Kidney (tissue), 14 donors: ENCODE measurements around the gene NSUN2. TPM values are rescaled to one million over a fixed set of nuclear protein-coding genes. Genes with fewer than 3 reads are reported as not detected.

Experiments
- DNase-seq, 5 donors: peaks; one replicate each; pipeline ENCODE4 v3.0.0-alpha.2; 2013 to 2020
- FAIRE-seq: peaks from 2 replicates; lab custom pipeline; 2012; peaks lifted over from hg19 to GRCh38; lab: Jason Lieb, UNC
- H3K27ac ChIP-seq, 2 donors: one replicate each; pipeline ENCODE4 v1.7.0; 2013; ENCODE audit warnings: low read depth in 2 of 2, low read length in 2 of 2, inconsistent platforms in 1 of 2
- H3K27me3 ChIP-seq: one replicate; pipeline ENCODE4 v1.7.1; 2013; ENCODE audit warnings: low read length, inconsistent platforms; ENCODE audit not compliant: control insufficient read depth, insufficient read depth
- H3K36me3 ChIP-seq, 3 donors: one replicate each; pipeline versions ENCODE4 v1.7.0 to v1.7.1; 2013; ENCODE audit warnings: low read length in 3 of 3, control low read depth in 1 of 3, inconsistent platforms in 1 of 3; ENCODE audit not compliant: insufficient read depth in 3 of 3, control insufficient read depth in 2 of 3
- H3K4me1 ChIP-seq, 3 donors: one replicate each; pipeline versions ENCODE4 v1.7.0 to v1.7.1; 2013; ENCODE audit warnings: low read length in 3 of 3, inconsistent platforms in 1 of 3, low read depth in 1 of 3; ENCODE audit not compliant: control insufficient read depth in 2 of 3, insufficient read depth in 2 of 3
- H3K4me3 ChIP-seq, 3 donors: one replicate each; pipeline versions ENCODE4 v1.7.0 to v1.8.1; 2013; ENCODE audit warnings: low read length in 3 of 3, control low read depth in 1 of 3, inconsistent platforms in 1 of 3
- H3K9ac ChIP-seq, 3 donors: one replicate each; pipeline versions ENCODE4 v1.7.0 to v1.7.1; 2013; ENCODE audit warnings: low read length in 3 of 3, control low read depth in 1 of 3, inconsistent platforms in 1 of 3
- H3K9me3 ChIP-seq, 3 donors: one replicate each; pipeline versions ENCODE4 v1.7.0 to v1.7.1; 2013; ENCODE audit warnings: low read length in 3 of 3, control low read depth in 1 of 3, inconsistent platforms in 1 of 3; ENCODE audit not compliant: control insufficient read depth in 2 of 3, insufficient read depth in 1 of 3
- intact Hi-C: fragments of 100-400 bp; cut with DNase I; formaldehyde crosslinking; loops from one replicate; pipeline ENCODE4 v1.11.1; 2022
- polyA plus RNA-seq: library from polyadenylated mRNA; stranded (reverse); fragments of 350-450 nt; fragmentation: Illumina TruSeq; extraction: RNeasy Lipid Tissue Mini Kit (QIAGEN cat#74804); gene quantifications from one replicate; pipeline ENCODE4 v1.2.3, GENCODE V29; 2014; ENCODE audit warnings: low read depth, low replicate concordance; ENCODE audit not compliant: insufficient read depth
- total RNA-seq: library from RNA; stranded (reverse); fragmentation: NEBNext Ultra II Directional; extraction: Animal tissue kit (Norgen Biotek cat#: 25700); gene quantifications from one replicate; pipeline ENCODE4 v1.2.1, GENCODE V29; 2021
- TF ChIP-seq, protein P1 (sequence below): IDR thresholded peaks from 3 replicates; pipeline ENCODE4 v1.5.1; 2012; ENCODE audit warnings: mild to moderate bottlenecking, moderate library complexity, borderline replicate concordance; ENCODE audit not compliant: insufficient read depth; ENCODE audit errors: extremely low read depth
- donor health status: control.
- donor health status: control.
- donor health status: control.
- donor health status: control.
- donor health status: control.
- donor health status: DM: yes; HTN: yes; CAD: no.
- donor health status: Normal renal cell carcinoma (clear cell type).

The NSUN2 gene
- total and polyA plus RNA-seq, 2 donors from 2014 or later: 16.9 to 48.9 TPM

DNA sequence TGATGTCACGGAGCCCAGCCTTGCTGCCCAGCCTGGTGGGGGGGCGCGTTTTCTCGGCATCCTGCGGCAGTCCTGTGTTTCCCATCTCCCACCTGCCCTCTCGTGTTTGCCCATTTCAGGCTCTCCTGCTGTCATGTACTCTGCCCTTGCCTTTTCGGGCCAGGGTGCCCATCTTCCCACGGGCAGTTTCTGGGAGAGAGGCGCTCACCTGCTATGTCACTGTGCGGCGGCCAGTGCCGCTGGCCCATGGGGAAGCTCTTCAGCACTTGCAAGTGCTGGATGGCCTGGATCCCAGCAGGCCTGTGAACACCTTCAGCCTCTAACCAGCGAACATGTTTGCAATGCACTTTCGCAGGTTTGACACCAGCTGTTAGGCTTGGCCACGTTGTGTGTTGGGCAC lies 33.9 kb upstream of the NSUN2 start:
- no peak overlapping the region for H3K4me3 ChIP-seq
- no peaks in the 10 kb centered on the region for H3K9me3 ChIP-seq
- no peak overlapping the region for H3K27ac ChIP-seq
- TF ChIP-seq, protein P1, sequence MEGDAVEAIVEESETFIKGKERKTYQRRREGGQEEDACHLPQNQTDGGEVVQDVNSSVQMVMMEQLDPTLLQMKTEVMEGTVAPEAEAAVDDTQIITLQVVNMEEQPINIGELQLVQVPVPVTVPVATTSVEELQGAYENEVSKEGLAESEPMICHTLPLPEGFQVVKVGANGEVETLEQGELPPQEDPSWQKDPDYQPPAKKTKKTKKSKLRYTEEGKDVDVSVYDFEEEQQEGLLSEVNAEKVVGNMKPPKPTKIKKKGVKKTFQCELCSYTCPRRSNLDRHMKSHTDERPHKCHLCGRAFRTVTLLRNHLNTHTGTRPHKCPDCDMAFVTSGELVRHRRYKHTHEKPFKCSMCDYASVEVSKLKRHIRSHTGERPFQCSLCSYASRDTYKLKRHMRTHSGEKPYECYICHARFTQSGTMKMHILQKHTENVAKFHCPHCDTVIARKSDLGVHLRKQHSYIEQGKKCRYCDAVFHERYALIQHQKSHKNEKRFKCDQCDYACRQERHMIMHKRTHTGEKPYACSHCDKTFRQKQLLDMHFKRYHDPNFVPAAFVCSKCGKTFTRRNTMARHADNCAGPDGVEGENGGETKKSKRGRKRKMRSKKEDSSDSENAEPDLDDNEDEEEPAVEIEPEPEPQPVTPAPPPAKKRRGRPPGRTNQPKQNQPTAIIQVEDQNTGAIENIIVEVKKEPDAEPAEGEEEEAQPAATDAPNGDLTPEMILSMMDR: no peak
- H3K9ac ChIP-seq: no peak overlapping the region
- DNase-seq (no peak), FAIRE-seq (no peak)
- no peaks in the 10 kb centered on the region for H3K4me1 ChIP-seq
- H3K27me3 ChIP-seq: no peaks in the 10 kb centered on the region
- intact Hi-C loops: no loop called here
- no peaks in the 10 kb centered on the region for H3K36me3 ChIP-seq

DNA sequence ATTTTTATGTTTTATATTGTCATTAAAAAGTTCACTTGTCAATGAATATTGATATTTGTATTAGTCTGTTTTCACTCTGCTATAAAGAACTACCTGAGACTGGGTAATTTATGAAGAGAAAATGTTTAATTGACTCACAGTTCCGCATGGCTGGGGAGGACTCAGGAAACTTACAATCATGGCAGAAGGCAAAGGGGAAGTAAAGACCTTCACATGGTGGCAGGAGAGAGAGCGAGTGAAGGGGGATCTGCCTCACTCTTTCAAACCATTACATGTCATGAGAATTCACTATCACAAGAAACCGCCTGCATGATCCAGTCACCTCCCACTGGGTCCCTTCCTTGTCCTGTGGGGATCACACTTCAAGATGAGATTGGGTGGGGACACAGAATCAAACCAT lies 27.8 kb upstream of the NSUN2 start:
- TF ChIP-seq, protein P1: no peak
- intact Hi-C loops: no loop called here
- Histone ChIP-seq H3K27ac (no peak overlapping the region), H3K4me1 (no peaks in the 10 kb centered on the region), H3K27me3 (no peaks in the 10 kb centered on the region), H3K4me3 (peak overlapping the region in 1 of 3 donors; percentile 37), H3K36me3 (peaks cover 4 to 7% (median 6%) of the 10 kb centered on the region in 3 donors), H3K9ac (no peak overlapping the region), H3K9me3 (peaks cover 0 to 13% (median 2%) of the 10 kb centered on the region in 3 donors)
- FAIRE-seq: no peak
- no peak for DNase-seq

DNA sequence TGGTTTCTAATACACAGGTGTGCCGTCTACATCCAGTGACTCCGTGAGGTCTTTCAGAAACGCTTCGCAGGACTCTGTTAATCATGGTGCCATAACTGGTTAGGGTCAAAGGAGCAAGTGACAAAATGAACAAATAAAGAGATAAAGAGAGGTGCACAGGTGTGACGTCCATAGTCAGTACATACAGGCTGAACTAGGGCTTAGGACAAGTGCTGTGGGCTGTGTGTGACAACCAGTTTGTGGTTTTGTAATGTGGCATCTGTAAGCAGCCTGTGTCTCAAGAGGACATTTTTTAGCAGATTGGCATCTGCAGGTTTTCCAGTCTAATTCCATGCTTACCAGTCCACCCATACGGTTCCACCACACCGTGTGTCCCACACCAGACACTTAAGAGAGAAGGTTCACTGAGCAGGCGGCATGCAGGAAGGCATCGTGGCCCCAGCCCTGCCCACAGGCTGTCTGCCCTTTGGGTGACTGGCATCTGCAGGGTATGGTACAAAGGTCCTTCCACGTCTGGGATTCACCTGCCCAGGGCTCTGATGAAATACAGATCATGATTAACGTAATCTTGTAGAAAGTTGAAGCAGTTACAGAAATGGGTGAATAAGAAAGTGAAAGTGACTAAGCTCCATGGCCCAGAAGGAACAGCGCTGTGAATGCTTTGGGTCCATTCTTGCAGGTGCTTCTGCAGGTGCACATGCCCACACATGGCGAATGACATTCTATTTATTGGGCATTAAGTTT lies 27.3 kb upstream of the NSUN2 start:
- no peak for FAIRE-seq
- intact Hi-C loops: no loop called here

More for the DNA sequence above, 27.3 kb upstream of the NSUN2 start:
- H3K9ac ChIP-seq: no peak overlapping the region
- peak overlapping the region in 1 of 3 donors; percentile 37 for H3K4me3 ChIP-seq
- H3K27me3 ChIP-seq: no peaks in the 10 kb centered on the region
- H3K27ac ChIP-seq: no peak overlapping the region
- H3K4me1 ChIP-seq: no peaks in the 10 kb centered on the region
- no peak for DNase-seq
- TF ChIP-seq, protein P1: no peak
- H3K9me3 ChIP-seq: peaks cover 0 to 17% (median 2%) of the 10 kb centered on the region in 3 donors
- peaks cover 4 to 7% (median 6%) of the 10 kb centered on the region in 3 donors for H3K36me3 ChIP-seq
